GM12878 (cell line): ENCODE measurements around the gene LPIN2. TPM values are rescaled to one million over a fixed set of nuclear protein-coding genes. Genes with fewer than 3 reads are reported as not detected.
A peak's percentile ranks its signal among the peaks of the same experiment; 100 is the strongest.

Source experiments
- ATAC-seq: fragments of 200-7000 bp; cut with Tn5 transposase; 3 replicates; pipeline ENCODE4 v1.9.1; 2020; ENCODE audit warnings: mild to moderate bottlenecking, moderate library complexity
- BruUV-seq: library from RNA; stranded (reverse); fragments of 400-500 nt; replicated peaks from 2 replicates; lab custom pipeline; 2021; lab: Mats Ljungman, UMichigan
- CTCF ChIA-PET: fragments of 300-600 bp; sonication (Branson Sonifier 250); formaldehyde crosslinking; extraction: SDS; loops from one replicate; lab custom pipeline; 2021; ENCODE audit warnings: inconsistent platforms; lab: Yijun Ruan, JAX
- POLR2A ChIA-PET: fragments of 350-600 bp; formaldehyde crosslinking; extraction: SDS; loops from one replicate; lab custom pipeline; 2021; ENCODE audit warnings: inconsistent platforms; lab: Charles Lee
- RAD21 ChIA-PET: fragments of 300-600 bp; sonication (Branson Sonifier 250); formaldehyde crosslinking; loops from one replicate; lab custom pipeline; 2023; ENCODE audit warnings: antibody characterized with exemption; ENCODE audit not compliant: unreplicated experiment; lab: Charles Lee
- SMC1A ChIA-PET: fragments of 300-600 bp; sonication (Branson Sonifier 250); formaldehyde crosslinking; loops from one replicate; lab custom pipeline; 2023; ENCODE audit not compliant: unreplicated experiment, uncharacterized antibody; lab: Charles Lee
- DNase-seq: peaks from one replicate; pipeline ENCODE4 v3.0.0-alpha.2; 2011; ENCODE audit warnings: low read depth, low spot score
- FAIRE-seq: peaks from 3 replicates; lab custom pipeline; 2011; peaks lifted over from hg19 to GRCh38; lab: Jason Lieb, UNC
- H2AFZ ChIP-seq: 2 replicates; pipeline ENCODE4 v1.6.0; 2011; ENCODE audit warnings: low read depth, low read length, control low read depth; ENCODE audit not compliant: control insufficient read depth
- H3K27ac ChIP-seq: 2 replicates; pipeline ENCODE4 v1.5.1; 2011; ENCODE audit warnings: control low read depth; ENCODE audit not compliant: control insufficient read depth, insufficient read depth
- H3K27me3 ChIP-seq, 2 experiments: replicated peaks in 1 of 2; 2 replicates each; pipeline versions ENCODE4 v1.6.0 to v1.6.1; 2011; ENCODE audit warnings: low read length in 1 of 2; ENCODE audit not compliant: control insufficient read depth in 2 of 2, insufficient read depth in 2 of 2
- H3K36me3 ChIP-seq, 2 experiments: 2 replicates each; pipeline ENCODE4 v1.5.1; 2011; ENCODE audit warnings: low read length in 1 of 2; ENCODE audit not compliant: control insufficient read depth in 2 of 2, insufficient read depth in 2 of 2
- H3K4me1 ChIP-seq: 2 replicates; pipeline ENCODE4 v1.6.1; 2011; ENCODE audit warnings: mild to moderate bottlenecking, low read length, moderate library complexity, mixed read lengths; ENCODE audit not compliant: control insufficient read depth, insufficient read depth
- H3K4me2 ChIP-seq: 2 replicates; pipeline ENCODE4 v1.6.0; 2011; ENCODE audit warnings: control low read depth; ENCODE audit not compliant: control insufficient read depth, insufficient read depth
- H3K4me3 ChIP-seq: fragments of 200-600 bp; sonication (generic); 2 replicates; pipeline ENCODE4 v1.5.1; 2016
- H3K79me2 ChIP-seq: 2 replicates; pipeline ENCODE4 v1.6.0; 2011; ENCODE audit warnings: low read length; ENCODE audit not compliant: control insufficient read depth, insufficient read depth
- H3K9ac ChIP-seq: 2 replicates; pipeline ENCODE4 v1.8.0; 2011; ENCODE audit warnings: low read length, control low read depth, mixed read lengths; ENCODE audit not compliant: control insufficient read depth, insufficient read depth
- H3K9me3 ChIP-seq: replicated peaks from 3 replicates; pipeline ENCODE4 v1.5.1; 2011; ENCODE audit warnings: mild to moderate bottlenecking, low read length; ENCODE audit not compliant: control insufficient read depth, insufficient read depth
- H4K20me1 ChIP-seq: 2 replicates; pipeline ENCODE4 v1.6.0; 2011; ENCODE audit not compliant: control insufficient read depth, insufficient read depth
- EGR1 ChIP-seq, 2 experiments: IDR thresholded peaks; 1 replicate in 1 of 2; 2 replicates in 1 of 2; pipeline ENCODE4 v1.6.1; 2011 to 2012; ENCODE audit warnings: low read depth in 2 of 2, low read length in 2 of 2, borderline replicate concordance in 1 of 2, mild to moderate bottlenecking in 1 of 2, moderate library complexity in 1 of 2
- HCFC1 ChIP-seq: fragments of 150-350 bp; IDR thresholded peaks from 2 replicates; pipeline ENCODE4 v1.6.1; 2014; ENCODE audit warnings: low read length
- MYC ChIP-seq: IDR thresholded peaks from 2 replicates; pipeline ENCODE4 v1.6.1; 2011; ENCODE audit warnings: mild to moderate bottlenecking, low read length, moderate library complexity, inconsistent platforms; ENCODE audit not compliant: insufficient read depth, insufficient replicate concordance, insufficient read length, severe bottlenecking
- PML ChIP-seq: IDR thresholded peaks from 2 replicates; pipeline ENCODE4 v1.6.1; 2012; ENCODE audit warnings: low read length, inconsistent platforms
- WRNIP1 ChIP-seq: IDR thresholded peaks from 2 replicates; pipeline ENCODE4 v1.6.1; 2011; ENCODE audit warnings: low read depth, low read length, improper control_type of control experiment, borderline replicate concordance
- ZNF24 ChIP-seq: fragments of 450-650 bp; IDR thresholded peaks from 2 replicates; pipeline ENCODE4 v1.6.1; 2017; ENCODE audit warnings: antibody characterized with exemption, mild to moderate bottlenecking
- WGBS: methylation state at CpG from one replicate; pipeline ENCODE4 v1.1.6; 2016; ENCODE audit warnings: low lambda C conversion rate; ENCODE audit not compliant: insufficient replicate concordance, insufficient coverage; ENCODE audit errors: missing lambda C conversion rate; 5-methylcytosine and 5-hydroxymethylcytosine counted together
- in situ Hi-C: fragments of 300-500 bp; cut with MboI; formaldehyde crosslinking; loops from 9 replicates; pipeline ENCODE4 v1.14.3; 2018; ENCODE audit warnings: mixed read lengths
- intact Hi-C: fragments of 100-400 bp; cut with micrococcal nuclease; formaldehyde crosslinking; loops from one replicate; pipeline ENCODE4 v1.14.2; 2022; ENCODE audit not compliant: unreplicated experiment
- polyA plus RNA-seq, 11 experiments: library from polyadenylated mRNA; depleted of rRNA in 4 of 11; unstranded in 6 of 11; stranded (reverse) in 5 of 11; fragments of >200 nt; fragmentation: Nextera tagmentation in 4 of 11; fragmentation: Illumina TruSeq in 1 of 11; extraction: Ambion mirVana in 4 of 11; extraction: Trizol in 1 of 11; gene quantifications; 1 replicate in 1 of 11; 2 replicates in 10 of 11; pipeline versions ENCODE4 v1.2.1 to v1.2.3, GENCODE V29; 2011 to 2016; ENCODE audit warnings: inconsistent platforms in 2 of 11, missing spikeins in 2 of 11, low read depth in 1 of 11
- total RNA-seq, 4 experiments: library from RNA; depleted of rRNA in 3 of 4; stranded (reverse); fragments of >200 nt in 3 of 4; fragmentation: Illumina TruSeq in 1 of 4; extraction: Trizol in 1 of 4; gene quantifications; 2 replicates each; pipeline versions ENCODE4 v1.2.1 to v1.2.3, GENCODE V29; 2013 to 2021

The LPIN2 gene
- total and polyA plus RNA-seq, 10 of the 15 experiments (the other 5 are each of a cell fraction or from before 2014, with no cell fraction given): 4.1 to 28.0 (median 15.9) TPM

DNA sequence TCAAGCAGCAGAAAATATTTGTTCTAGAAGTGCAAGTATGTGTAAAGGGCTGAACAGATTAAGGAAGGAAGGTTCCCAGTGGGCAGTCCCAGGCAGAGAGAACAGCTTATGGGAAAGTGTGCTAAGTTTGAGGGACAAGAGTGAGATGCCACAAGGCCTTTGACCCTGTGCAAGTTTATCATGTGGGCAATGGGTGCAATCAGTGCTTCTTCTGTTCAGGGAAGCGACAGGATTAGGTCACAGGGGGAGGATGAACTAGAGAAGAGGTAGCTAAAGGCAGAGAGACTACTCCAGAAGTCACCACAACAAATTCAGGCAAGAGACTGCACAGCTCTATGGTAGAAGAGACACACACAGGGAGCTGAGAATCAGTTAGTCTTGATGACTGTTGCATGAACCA is 44.3 kb downstream of the LPIN2 start:
- no peaks in the 10 kb centered on the region for H3K27me3 ChIP-seq
- POLR2A ChIA-PET: interaction anchor here (0.5 to 8.2 kb wide), 9 partner anchors 8 to 628 kb away, joined by 3 to 177 read pairs (median 8); no protein-coding TSS in a partner anchor
- no peaks in the 10 kb centered on the region for H4K20me1 ChIP-seq
- no peak overlapping the region for H3K4me3 ChIP-seq
- RAD21 ChIA-PET: interaction anchor here (0.8 to 8.9 kb wide), 9 partner anchors 8 to 283 kb away, joined by 3 to 155 read pairs (median 9); no protein-coding TSS in a partner anchor
- H2AFZ ChIP-seq: no peak overlapping the region
- CTCF ChIA-PET: interaction anchor here (0.9 to 21.4 kb wide), 6 partner anchors 7 to 160 kb away, joined by 3 to 285 read pairs (median 22); no protein-coding TSS in a partner anchor
- in situ Hi-C loops: loop anchor here (25.0 kb wide), 2 partner anchors 1294 to 1369 kb away; no protein-coding TSS in a partner anchor
- peak overlapping the region; percentile 32 for H3K4me2 ChIP-seq
- no peaks in the 10 kb centered on the region for H3K36me3 ChIP-seq
- H3K27ac ChIP-seq: peak overlapping the region; percentile 56
- ATAC-seq (no peak), DNase-seq (no peak), FAIRE-seq (no peak)
- no peak overlapping the region for H3K9ac ChIP-seq
- WGBS: 35% methylated on average over 1 of the region's 1 CpG
- no peaks in the 10 kb centered on the region for H3K9me3 ChIP-seq
- SMC1A ChIA-PET: interaction anchor here (1.0 to 7.8 kb wide), 11 partner anchors 9 to 489 kb away, joined by 3 to 180 read pairs (median 6); no protein-coding TSS in a partner anchor
- H3K79me2 ChIP-seq: peaks cover 68% of the 10 kb centered on the region
- no TSS peak for BruUV-seq
- intact Hi-C loops: loop anchor here (5.0 kb wide), 1 partner anchor 279 kb away; the partner anchor contains the start of gene MYL12A
- TF ChIP-seq EGR1 (IDR thresholded peaks at IDR 0.05; ENCODE audit: borderline replicate concordance in 1 of 2, low read depth in 2 of 2, low read length in 2 of 2): no peak
- TF ChIP-seq HCFC1: no peak
- TF ChIP-seq PML: no peak
- TF ChIP-seq ZNF24: no peak
- no peak for TF ChIP-seq MYC
- TF ChIP-seq WRNIP1: no peak
- TF ChIP-seq, all 136 proteins: peak for 0
- H3K4me1 ChIP-seq: peaks cover 61% of the 10 kb centered on the region
